ENCODE measurements around the gene NRCAM.
"Not testable (repeated sequence)": the region's sequence is repeated elsewhere in the genome, so short reads cannot be mapped to it uniquely, and the experiment has no call there.

Gene NRCAM

DNA sequence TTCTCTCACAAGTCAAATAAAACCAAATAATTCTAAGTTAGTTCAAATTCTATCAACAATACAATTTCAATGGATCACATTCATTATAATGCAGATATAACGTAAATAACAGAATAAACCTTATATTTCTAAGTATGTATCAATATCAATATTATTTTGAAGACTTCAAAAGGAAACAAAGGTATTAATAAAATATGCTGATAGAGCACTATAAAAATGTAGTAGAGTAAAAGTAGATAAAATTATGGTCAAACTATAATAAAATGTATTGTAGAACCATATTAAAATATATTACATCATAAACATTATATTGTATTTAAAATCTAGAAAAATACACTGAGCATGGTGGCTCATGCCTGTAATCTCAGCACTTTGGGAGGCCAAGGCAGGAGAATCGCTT is 23.5 kb upstream of the NRCAM start:
- Histone ChIP-seq H3K9ac (ENCODE audit: low read length) (no peak overlapping the region; the same call in 1 of the 2 replicates), H3K9me3 (ENCODE audit: insufficient read depth, low read length) (no peaks in the 10 kb centered on the region), H3K79me2 (ENCODE audit: low read length) (no peaks in the 10 kb centered on the region), H3K4me2 (ENCODE audit: low read length) (peak overlapping the region; percentile 64), H4K20me1 (ENCODE audit: insufficient read depth, low read length) (no peaks in the 10 kb centered on the region), H3K4me1 (ENCODE audit: low read length) (peaks cover 19% of the 10 kb centered on the region), H3K4me3 (ENCODE audit: low read length) (peak overlapping the region; percentile 39), H3K27ac (ENCODE audit: low read length) (no peak overlapping the region), H3K36me3 (replicated peaks; ENCODE audit: low read depth, low read length) (peaks cover 4% of the 10 kb centered on the region), H3K27me3 (ENCODE audit: low read depth, low read length) (no peaks in the 10 kb centered on the region), H2AFZ (ENCODE audit: low read depth, low read length) (no peak overlapping the region)
- no peak for TF ChIP-seq EZH2phosphoT487 (IDR thresholded peaks at IDR 0.05; ENCODE audit: low read depth)
- TF ChIP-seq, protein P1, sequence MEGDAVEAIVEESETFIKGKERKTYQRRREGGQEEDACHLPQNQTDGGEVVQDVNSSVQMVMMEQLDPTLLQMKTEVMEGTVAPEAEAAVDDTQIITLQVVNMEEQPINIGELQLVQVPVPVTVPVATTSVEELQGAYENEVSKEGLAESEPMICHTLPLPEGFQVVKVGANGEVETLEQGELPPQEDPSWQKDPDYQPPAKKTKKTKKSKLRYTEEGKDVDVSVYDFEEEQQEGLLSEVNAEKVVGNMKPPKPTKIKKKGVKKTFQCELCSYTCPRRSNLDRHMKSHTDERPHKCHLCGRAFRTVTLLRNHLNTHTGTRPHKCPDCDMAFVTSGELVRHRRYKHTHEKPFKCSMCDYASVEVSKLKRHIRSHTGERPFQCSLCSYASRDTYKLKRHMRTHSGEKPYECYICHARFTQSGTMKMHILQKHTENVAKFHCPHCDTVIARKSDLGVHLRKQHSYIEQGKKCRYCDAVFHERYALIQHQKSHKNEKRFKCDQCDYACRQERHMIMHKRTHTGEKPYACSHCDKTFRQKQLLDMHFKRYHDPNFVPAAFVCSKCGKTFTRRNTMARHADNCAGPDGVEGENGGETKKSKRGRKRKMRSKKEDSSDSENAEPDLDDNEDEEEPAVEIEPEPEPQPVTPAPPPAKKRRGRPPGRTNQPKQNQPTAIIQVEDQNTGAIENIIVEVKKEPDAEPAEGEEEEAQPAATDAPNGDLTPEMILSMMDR (IDR thresholded peaks at IDR 0.05; ENCODE audit: low read depth, low read length): no peak

DNA sequence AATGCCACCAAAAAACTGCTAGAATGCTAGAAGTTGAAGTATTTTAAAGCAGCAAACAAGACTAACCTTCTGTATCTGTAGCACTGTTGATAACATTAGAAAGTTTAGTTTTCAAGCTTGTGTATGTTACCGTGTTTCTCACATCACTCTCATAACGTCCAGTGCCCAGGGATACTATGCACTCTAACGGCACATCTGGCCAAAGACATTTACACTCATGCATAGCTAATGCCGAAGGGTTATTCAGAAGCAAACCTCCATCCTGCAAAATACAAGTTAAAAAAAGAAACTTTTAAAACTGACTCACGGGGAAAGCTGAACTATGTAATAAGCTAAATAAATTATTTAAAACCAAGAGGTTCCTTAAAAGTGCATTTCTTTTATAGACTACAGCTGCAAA is 22.9 kb upstream of the NRCAM start:
- no peak for TF ChIP-seq EZH2phosphoT487 (IDR thresholded peaks at IDR 0.05; ENCODE audit: low read depth)
- TF ChIP-seq, protein P1 (IDR thresholded peaks at IDR 0.05; ENCODE audit: low read depth, low read length): no peak
- peak overlapping the region; percentile 39 for H3K4me3 ChIP-seq (ENCODE audit: low read length)

DNA sequence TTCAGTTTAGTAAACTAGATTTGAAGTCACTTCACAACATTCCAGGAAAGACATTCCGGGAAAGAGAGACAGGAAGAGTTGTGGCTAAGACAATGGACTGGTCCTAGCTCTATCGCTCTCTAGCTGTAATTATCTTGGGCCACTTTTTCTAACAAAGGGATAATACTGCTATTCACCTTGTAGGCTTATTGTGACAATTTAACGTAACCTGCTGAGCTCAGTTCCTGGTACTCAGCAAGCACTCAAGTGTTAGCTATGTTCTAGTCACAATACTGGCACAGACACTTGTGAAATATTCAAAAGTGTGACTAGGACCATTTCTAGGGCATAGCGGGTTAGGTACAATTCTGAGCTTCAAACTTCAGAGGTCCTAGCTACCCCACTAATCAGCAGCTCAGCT is 12.0 kb upstream of the NRCAM start:
- no peaks in the 10 kb centered on the region for H3K9me3 ChIP-seq (ENCODE audit: insufficient read depth, low read length)
- peaks cover 9% of the 10 kb centered on the region for H3K4me1 ChIP-seq (ENCODE audit: low read length)
- no peaks in the 10 kb centered on the region for H3K36me3 ChIP-seq (replicated peaks; ENCODE audit: low read depth, low read length)
- H3K4me3 ChIP-seq (ENCODE audit: low read length): peak overlapping the region; percentile 72
- H3K4me2 ChIP-seq (ENCODE audit: low read length): peak overlapping the region; percentile 90
- peaks cover 47% of the 10 kb centered on the region for H3K27me3 ChIP-seq (ENCODE audit: low read depth, low read length)
- H3K79me2 ChIP-seq (ENCODE audit: low read length): no peaks in the 10 kb centered on the region
- peak overlapping the region; percentile 31; the same call in 1 of the 2 replicates for H3K9ac ChIP-seq (ENCODE audit: low read length)
- no peak overlapping the region for H2AFZ ChIP-seq (ENCODE audit: low read depth, low read length)
- TF ChIP-seq EZH2phosphoT487 (IDR thresholded peaks at IDR 0.05; ENCODE audit: low read depth): no peak
- TF ChIP-seq, protein P1 (IDR thresholded peaks at IDR 0.05; ENCODE audit: low read depth, low read length): no peak
- H4K20me1 ChIP-seq (ENCODE audit: insufficient read depth, low read length): no peaks in the 10 kb centered on the region
- no peak overlapping the region for H3K27ac ChIP-seq (ENCODE audit: low read length)

More for the DNA sequence above, 22.9 kb upstream of the NRCAM start:
- no peaks in the 10 kb centered on the region for H4K20me1 ChIP-seq (ENCODE audit: insufficient read depth, low read length)
- H3K27me3 ChIP-seq (ENCODE audit: low read depth, low read length): no peaks in the 10 kb centered on the region
- no peak overlapping the region for H3K27ac ChIP-seq (ENCODE audit: low read length)
- no peaks in the 10 kb centered on the region for H3K9me3 ChIP-seq (ENCODE audit: insufficient read depth, low read length)
- no peak overlapping the region for H2AFZ ChIP-seq (ENCODE audit: low read depth, low read length)
- peaks cover 4% of the 10 kb centered on the region for H3K36me3 ChIP-seq (replicated peaks; ENCODE audit: low read depth, low read length)
- peak overlapping the region; percentile 64 for H3K4me2 ChIP-seq (ENCODE audit: low read length)
- H3K79me2 ChIP-seq (ENCODE audit: low read length): no peaks in the 10 kb centered on the region
- H3K9ac ChIP-seq (ENCODE audit: low read length): no peak overlapping the region; the same call in 1 of the 2 replicates
- peaks cover 19% of the 10 kb centered on the region for H3K4me1 ChIP-seq (ENCODE audit: low read length)

DNA sequence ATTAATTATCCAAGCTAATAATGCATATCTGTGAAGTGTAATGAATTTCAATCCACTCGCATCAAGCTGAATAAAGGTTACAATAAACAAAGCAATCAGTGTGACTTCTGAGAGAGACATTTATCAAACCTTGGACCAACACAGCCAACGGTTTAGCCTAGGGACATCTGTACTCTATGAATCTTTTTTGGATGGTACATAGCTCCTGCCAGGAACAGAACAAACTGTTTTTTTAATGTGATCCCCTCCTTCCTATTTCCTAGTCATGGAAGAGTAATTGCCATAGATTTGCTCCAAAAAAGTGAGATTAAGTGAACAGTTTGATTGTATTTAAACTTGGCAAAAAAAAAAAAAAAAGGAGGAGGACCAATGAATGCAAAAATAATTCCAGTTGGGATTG is 11.2 kb upstream of the NRCAM start:
- Histone ChIP-seq H3K27me3 (ENCODE audit: low read depth, low read length) (peaks cover 47% of the 10 kb centered on the region), H3K36me3 (replicated peaks; ENCODE audit: low read depth, low read length) (no peaks in the 10 kb centered on the region), H2AFZ (ENCODE audit: low read depth, low read length) (no peak overlapping the region), H3K4me2 (ENCODE audit: low read length) (no peak overlapping the region), H3K4me1 (ENCODE audit: low read length) (peaks cover 9% of the 10 kb centered on the region), H3K27ac (ENCODE audit: low read length) (no peak overlapping the region), H3K79me2 (ENCODE audit: low read length) (no peaks in the 10 kb centered on the region), H3K4me3 (ENCODE audit: low read length) (no peak overlapping the region), H3K9me3 (ENCODE audit: insufficient read depth, low read length) (no peaks in the 10 kb centered on the region), H4K20me1 (ENCODE audit: insufficient read depth, low read length) (no peaks in the 10 kb centered on the region), H3K9ac (ENCODE audit: low read length) (no peak overlapping the region)
- TF ChIP-seq, protein P1 (IDR thresholded peaks at IDR 0.05; ENCODE audit: low read depth, low read length): no peak
- no peak for TF ChIP-seq EZH2phosphoT487 (IDR thresholded peaks at IDR 0.05; ENCODE audit: low read depth)

DNA sequence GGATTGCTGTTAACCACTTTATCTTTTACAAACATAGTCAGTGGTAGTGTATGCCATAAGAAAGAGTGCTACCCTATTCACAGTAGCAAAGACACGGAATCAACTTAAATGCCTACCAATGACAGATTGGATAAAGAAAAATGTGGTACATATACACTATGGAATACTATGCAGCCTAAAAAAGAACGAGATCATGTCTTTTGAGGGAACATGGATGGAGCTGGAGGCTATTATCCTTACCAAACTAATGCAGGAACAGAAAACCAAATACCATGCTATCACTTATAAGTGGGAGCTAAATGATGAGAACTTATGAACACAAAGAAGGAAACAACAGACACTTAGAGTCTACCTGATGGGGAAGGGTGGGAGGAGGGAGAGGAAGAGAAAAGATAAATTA is 10.1 kb upstream of the NRCAM start:
- H2AFZ ChIP-seq (ENCODE audit: low read depth, low read length); H3K9me3 ChIP-seq (ENCODE audit: insufficient read depth, low read length); H3K36me3 ChIP-seq (replicated peaks; ENCODE audit: low read depth, low read length); H4K20me1 ChIP-seq (ENCODE audit: insufficient read depth, low read length); H3K4me2 ChIP-seq (ENCODE audit: low read length); H3K4me3 ChIP-seq (ENCODE audit: low read length); H3K27ac ChIP-seq (ENCODE audit: low read length); H3K9ac ChIP-seq (ENCODE audit: low read length); H3K79me2 ChIP-seq (ENCODE audit: low read length): not testable (repeated sequence)
- Histone ChIP-seq H3K4me1 (ENCODE audit: low read length) (peaks cover 13% of the 10 kb centered on the region), H3K27me3 (ENCODE audit: low read depth, low read length) (peaks cover 47% of the 10 kb centered on the region)

Data from OCI-LY3 (cell line).